ENCODE measurements around the gene MEF2D. TPM values are rescaled to one million over a fixed set of nuclear protein-coding genes. Genes with fewer than 3 reads are reported as not detected.

Gene MEF2D
- total and polyA plus RNA-seq, 8 donors = 23.8 to 52.8 (median 31.3) TPM

DNA sequence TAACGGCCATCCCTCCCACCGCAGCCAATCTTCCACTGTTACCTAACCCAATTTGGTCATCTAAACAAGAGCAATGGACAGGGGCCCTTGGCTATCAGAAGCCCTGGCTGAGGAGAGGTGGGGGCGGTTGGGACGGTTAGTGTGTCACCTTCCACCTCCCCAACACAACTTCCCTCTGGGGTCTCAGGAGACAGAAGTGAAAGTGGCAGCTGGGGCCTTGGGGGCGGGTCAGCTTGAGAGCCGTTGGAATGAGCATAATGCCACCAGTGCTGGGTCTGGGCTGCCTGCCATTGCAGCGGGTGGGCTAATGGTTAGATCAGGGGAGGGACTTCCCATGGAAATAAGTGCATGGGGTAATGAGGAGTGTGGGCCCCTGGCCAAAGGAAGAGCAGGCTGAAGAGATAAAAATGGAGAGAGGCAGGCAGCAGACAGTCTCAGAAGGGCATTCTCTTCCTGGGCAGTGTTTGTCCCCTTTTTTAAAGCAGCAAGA is 7.9 kb downstream of the MEF2D start:
- no peaks in the 10 kb centered on the region for H3K27me3 ChIP-seq
- DNase-seq = no peak
- no peak for ATAC-seq
- no peak overlapping the region for H3K4me3 ChIP-seq
- H3K9me3 ChIP-seq = no peaks in the 10 kb centered on the region
- peak overlapping the region; percentile 16 to 72 for H3K27ac ChIP-seq
- TF ChIP-seq, protein P1, sequence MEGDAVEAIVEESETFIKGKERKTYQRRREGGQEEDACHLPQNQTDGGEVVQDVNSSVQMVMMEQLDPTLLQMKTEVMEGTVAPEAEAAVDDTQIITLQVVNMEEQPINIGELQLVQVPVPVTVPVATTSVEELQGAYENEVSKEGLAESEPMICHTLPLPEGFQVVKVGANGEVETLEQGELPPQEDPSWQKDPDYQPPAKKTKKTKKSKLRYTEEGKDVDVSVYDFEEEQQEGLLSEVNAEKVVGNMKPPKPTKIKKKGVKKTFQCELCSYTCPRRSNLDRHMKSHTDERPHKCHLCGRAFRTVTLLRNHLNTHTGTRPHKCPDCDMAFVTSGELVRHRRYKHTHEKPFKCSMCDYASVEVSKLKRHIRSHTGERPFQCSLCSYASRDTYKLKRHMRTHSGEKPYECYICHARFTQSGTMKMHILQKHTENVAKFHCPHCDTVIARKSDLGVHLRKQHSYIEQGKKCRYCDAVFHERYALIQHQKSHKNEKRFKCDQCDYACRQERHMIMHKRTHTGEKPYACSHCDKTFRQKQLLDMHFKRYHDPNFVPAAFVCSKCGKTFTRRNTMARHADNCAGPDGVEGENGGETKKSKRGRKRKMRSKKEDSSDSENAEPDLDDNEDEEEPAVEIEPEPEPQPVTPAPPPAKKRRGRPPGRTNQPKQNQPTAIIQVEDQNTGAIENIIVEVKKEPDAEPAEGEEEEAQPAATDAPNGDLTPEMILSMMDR (IDR thresholded peaks at IDR 0.05) = no peak
- peaks cover 91 to 100% of the 10 kb centered on the region in 2 donors for H3K4me1 ChIP-seq
- H3K36me3 ChIP-seq = no peaks in the 10 kb centered on the region
- intact Hi-C loops (cut with DNase I) = no loop called here

DNA sequence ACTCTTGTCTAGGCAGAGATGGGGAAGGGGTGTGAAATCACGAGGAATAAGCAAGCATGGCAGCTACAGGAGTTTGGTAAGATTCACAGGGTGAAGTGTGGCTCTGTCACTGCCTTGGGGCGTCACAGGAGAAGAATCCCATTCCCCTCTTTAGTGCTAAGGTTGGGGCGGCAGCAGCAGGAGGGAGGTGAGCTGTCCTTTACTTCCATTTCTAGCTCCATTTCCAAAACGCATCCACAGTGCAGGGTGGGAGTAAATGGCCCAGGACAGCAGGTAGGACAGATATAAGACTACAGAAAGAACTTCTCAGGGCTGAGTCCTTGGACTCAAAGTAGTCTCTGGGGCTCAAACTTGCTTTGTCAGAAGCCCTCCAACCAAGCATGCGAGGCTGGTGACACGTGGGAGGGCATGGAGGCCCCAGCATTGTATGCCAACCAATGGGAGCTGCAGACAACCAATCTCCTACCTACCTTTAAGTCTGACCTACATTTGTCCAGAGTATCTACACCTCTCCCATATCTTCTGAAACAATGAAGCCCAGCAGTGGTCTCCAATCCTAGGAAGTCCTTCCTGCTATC is 8.5 kb downstream of the MEF2D start:
- Histone ChIP-seq H3K27ac (peak overlapping the region; percentile 16 to 72), H3K9me3 (no peaks in the 10 kb centered on the region), H3K4me1 (peaks cover 88 to 99% of the 10 kb centered on the region in 2 donors), H3K36me3 (no peaks in the 10 kb centered on the region), H3K27me3 (no peaks in the 10 kb centered on the region), H3K4me3 (no peak overlapping the region)
- DNase-seq (no peak), ATAC-seq (no peak)
- TF ChIP-seq, protein P1 (IDR thresholded peaks at IDR 0.05) = no peak
- intact Hi-C loops (cut with DNase I) = no loop called here

DNA sequence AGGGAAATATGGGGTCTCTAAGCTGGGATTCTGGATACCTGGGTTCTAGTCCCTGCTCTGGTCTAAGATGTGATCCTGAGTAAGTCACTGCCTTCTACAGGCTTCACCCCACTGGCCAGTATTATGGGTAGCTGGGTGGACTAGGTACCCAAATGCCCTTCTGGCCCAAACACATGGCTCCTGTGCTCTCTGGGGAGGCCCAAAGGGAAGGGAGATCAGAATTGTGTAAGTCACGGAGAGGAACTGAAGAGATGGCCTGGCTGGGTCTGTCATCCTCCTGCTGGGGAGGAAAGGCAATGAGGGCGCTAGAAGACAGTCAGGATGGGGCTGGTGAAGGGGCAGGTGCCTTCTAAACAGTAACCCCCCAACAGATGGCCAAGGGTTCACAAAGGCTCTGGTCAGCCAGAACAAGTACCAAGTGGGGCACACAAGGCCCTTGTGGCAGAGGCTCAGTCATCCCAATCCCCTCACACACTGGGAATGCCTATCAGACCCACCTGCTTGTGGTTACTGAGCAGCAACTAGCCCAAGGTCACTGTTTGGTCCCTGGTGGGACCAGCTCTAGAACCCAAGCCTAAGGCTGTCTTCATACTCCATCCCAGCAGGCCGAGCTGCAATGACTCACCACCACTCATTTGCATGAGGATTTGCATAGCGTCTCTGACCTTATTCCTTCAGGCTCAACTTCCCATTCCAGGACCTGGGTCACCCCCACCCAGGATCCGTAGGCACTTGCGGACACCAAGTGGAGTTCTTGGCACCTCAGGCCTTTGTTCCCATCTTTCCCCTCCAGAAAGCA is 9.2 kb downstream of the MEF2D start:
- TF ChIP-seq, protein P1 (IDR thresholded peaks at IDR 0.05) = no peak
- H3K9me3 ChIP-seq = no peaks in the 10 kb centered on the region
- intact Hi-C loops (cut with DNase I) = no loop called here
- ATAC-seq (no peak), DNase-seq (no peak)
- H3K4me3 ChIP-seq = no peak overlapping the region
- H3K4me1 ChIP-seq = peaks cover 80 to 99% of the 10 kb centered on the region in 2 donors
- no peaks in the 10 kb centered on the region for H3K36me3 ChIP-seq
- no peaks in the 10 kb centered on the region for H3K27me3 ChIP-seq
- peak overlapping the region; percentile 68 to 72 for H3K27ac ChIP-seq

DNA sequence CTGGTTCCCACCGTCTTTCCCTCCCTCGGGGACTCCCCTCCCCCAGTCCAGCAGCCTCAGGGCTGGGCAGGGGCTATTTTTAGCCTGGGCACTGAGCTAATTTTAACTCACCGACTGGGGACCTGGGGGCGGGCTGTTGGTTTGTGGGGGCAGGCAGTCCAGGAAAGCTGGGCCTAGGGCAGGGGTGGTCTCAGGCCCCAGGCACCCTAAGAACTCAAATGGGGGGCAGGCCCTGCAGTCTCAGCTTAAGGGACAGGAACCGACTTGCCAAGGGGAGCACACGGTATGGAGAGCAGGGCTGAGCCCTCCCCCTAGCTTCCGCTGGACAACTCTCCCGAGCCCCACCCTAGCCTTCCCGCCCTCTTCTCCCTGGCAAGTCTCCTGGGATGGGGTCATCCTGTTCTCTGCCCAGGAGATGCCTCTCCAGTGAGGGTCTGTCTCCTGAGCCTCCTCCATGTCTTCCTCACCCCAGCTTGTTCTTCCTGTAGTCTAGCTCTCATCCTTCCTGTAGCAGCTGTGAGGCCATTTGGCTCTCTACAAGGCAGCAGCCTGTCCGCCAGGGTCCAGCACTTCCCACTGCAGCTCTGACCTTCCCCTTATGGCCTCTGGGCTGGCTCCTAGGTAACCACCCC is 10.1 kb downstream of the MEF2D start:
- Histone ChIP-seq H3K9me3 (no peaks in the 10 kb centered on the region), H3K4me1 (peaks cover 72 to 99% of the 10 kb centered on the region in 2 donors), H3K27ac (peak overlapping the region; percentile 68 to 72), H3K4me3 (peak overlapping the region in 1 of 2 donors; percentile 17), H3K36me3 (no peaks in the 10 kb centered on the region), H3K27me3 (no peaks in the 10 kb centered on the region)
- intact Hi-C loops (cut with DNase I) = no loop called here
- ATAC-seq (peak; percentile 61), DNase-seq (peak in 1 of 4 donors; percentile 57)
- TF ChIP-seq, protein P1 (IDR thresholded peaks at IDR 0.05) = no peak

DNA sequence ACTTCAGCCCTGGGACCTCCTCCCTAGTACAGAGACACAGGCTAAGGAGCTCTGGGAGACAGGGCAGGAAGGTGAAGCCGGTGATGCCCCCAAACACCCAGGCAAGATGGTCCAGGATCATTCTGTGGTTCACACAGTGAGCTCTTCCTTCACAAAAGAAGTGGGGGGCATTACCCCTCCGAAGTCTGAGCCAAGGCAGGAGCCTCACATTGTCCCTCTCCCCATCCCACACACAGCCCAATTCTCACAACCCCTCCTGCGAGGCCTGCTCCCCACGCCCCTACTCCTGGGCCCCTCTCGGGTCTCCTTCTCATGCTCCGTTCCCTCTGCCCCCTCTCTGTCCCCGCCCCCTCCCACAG is 10.7 kb downstream of the MEF2D start:
- ATAC-seq (no peak), DNase-seq (no peak)
- Histone ChIP-seq H3K27me3 (no peaks in the 10 kb centered on the region), H3K27ac (peak overlapping the region; percentile 68 to 72), H3K4me1 (peaks cover 70 to 99% of the 10 kb centered on the region in 2 donors), H3K36me3 (no peaks in the 10 kb centered on the region), H3K9me3 (no peaks in the 10 kb centered on the region), H3K4me3 (no peak overlapping the region)
- TF ChIP-seq, protein P1 (IDR thresholded peaks at IDR 0.05) = no peak
- intact Hi-C loops (cut with DNase I) = no loop called here
